Loucy (cell line): ENCODE measurements around the gene CENPU.

Source experiments
- EZH2phosphoT487 ChIP-seq: fragments of 200-600 bp; IDR thresholded peaks from 2 replicates; pipeline ENCODE4 v1.6.1; 2018; ENCODE audit warnings: antibody characterized with exemption, mild to moderate bottlenecking, moderate library complexity, borderline replicate concordance
- TF ChIP-seq, protein P1 (sequence below): fragments of 200-600 bp; sonication (generic); conservative IDR thresholded peaks from 2 replicates; pipeline ENCODE4 v1.5.1; 2014; ENCODE audit warnings: mild to moderate bottlenecking, antibody characterized with exemption, low read length

DNA sequence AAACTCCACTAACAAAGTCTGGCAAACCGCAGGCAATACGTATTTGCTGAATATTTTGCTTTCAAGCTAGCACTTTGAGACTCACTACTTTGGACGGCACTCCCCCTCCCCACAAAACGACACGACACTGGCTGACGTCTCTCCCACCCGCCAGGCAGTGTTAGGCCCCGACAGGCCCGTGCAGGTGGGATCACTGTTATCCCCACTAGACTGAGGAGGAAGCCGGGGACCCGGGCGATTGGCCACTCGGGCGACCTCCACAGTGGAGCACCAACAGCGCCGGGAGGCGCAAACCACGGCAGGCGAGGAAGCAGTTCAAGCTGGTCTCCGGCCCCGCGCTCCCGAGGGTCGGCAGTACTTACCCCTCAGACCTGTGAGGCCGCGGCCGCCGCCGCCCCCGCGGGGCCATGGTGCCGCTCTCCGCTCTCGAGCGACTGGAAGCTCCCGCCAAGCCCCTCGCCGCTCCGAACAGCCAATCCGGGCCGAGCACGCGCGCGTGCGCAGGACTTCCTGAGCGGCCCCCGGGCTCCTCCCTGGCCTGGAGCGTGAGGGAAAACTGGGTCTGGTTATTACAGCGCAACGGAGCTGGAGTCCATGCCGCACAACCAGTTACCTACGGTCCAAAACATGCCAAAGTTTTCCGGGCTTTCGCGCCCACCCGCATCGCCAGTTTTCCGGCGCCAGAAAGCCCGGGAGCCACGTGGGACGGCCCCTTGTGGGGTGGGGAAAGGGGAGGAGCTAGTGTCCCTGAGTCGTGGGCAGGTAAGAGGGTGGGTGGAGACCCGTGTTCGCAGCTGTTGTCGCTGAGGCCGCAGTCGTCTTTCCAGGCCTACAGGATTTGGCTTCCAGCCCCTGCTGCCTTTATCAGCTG is at the start of gene CENPU:
- TF ChIP-seq, protein P1, sequence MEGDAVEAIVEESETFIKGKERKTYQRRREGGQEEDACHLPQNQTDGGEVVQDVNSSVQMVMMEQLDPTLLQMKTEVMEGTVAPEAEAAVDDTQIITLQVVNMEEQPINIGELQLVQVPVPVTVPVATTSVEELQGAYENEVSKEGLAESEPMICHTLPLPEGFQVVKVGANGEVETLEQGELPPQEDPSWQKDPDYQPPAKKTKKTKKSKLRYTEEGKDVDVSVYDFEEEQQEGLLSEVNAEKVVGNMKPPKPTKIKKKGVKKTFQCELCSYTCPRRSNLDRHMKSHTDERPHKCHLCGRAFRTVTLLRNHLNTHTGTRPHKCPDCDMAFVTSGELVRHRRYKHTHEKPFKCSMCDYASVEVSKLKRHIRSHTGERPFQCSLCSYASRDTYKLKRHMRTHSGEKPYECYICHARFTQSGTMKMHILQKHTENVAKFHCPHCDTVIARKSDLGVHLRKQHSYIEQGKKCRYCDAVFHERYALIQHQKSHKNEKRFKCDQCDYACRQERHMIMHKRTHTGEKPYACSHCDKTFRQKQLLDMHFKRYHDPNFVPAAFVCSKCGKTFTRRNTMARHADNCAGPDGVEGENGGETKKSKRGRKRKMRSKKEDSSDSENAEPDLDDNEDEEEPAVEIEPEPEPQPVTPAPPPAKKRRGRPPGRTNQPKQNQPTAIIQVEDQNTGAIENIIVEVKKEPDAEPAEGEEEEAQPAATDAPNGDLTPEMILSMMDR = no peak
- TF ChIP-seq EZH2phosphoT487 = no peak
